ENCODE results near the gene PRR30. TPM values are rescaled to one million over a fixed set of nuclear protein-coding genes. Genes with fewer than 3 reads are reported as not detected.
A peak's percentile ranks its signal among the peaks of the same experiment; 100 is the strongest.

Gene PRR30
- total RNA-seq, 1 donor from 2014 or later, result not detected

GRCh38 chr2:27097341-27097740 is 41.9 kb downstream of the PRR30 start:
- no peak for DNase-seq

- DNase-seq, result no peak
Measured at GRCh38 chr2:27096748-27097297, 42.4 kb downstream of the PRR30 start.

- DNase-seq, result peak; percentile 49
Measured at GRCh38 chr2:27095745-27096651, 43.2 kb downstream of the PRR30 start.

GRCh38 chr2:27095427-27095744 is 43.8 kb downstream of the PRR30 start:
- no peak for DNase-seq

GRCh38 chr2:27094353-27094984 is 44.7 kb downstream of the PRR30 start:
- no peak for DNase-seq

- DNase-seq, result no peak
Measured at GRCh38 chr2:27093430-27094352, 45.5 kb downstream of the PRR30 start.

GRCh38 chr2:27092696-27093429 is 46.3 kb downstream of the PRR30 start:
- no peak for DNase-seq

GRCh38 chr2:27091746-27092695 is 47.2 kb downstream of the PRR30 start:
- no peak for DNase-seq

- DNase-seq, result no peak
Measured at GRCh38 chr2:27089111-27089954, 49.9 kb downstream of the PRR30 start.

- DNase-seq, result no peak
Measured at GRCh38 chr2:27088634-27089033, 50.6 kb downstream of the PRR30 start.

- DNase-seq, result no peak
Measured at GRCh38 chr2:27087823-27088410, 51.3 kb downstream of the PRR30 start.

Other genes starting within 250 kb of the PRR30 start
- gene MAPRE3, start 168.8 kb downstream of the PRR30 start, total RNA-seq, result 4.9 TPM
- gene TMEM214, start 106.4 kb downstream of the PRR30 start, total RNA-seq, result 30.8 TPM
- gene AGBL5, start 87.7 kb downstream of the PRR30 start, total RNA-seq, result 7.7 TPM
- 199 TPM for gene OST4, start 67.8 kb downstream of the PRR30 start, total RNA-seq
- gene EMILIN1, start 60.8 kb downstream of the PRR30 start, total RNA-seq, result 66.1 TPM
- 1.7 TPM for gene KHK, start 52.6 kb downstream of the PRR30 start, total RNA-seq
- gene CGREF1, start 20.3 kb downstream of the PRR30 start, total RNA-seq, result 6.7 TPM
- gene ABHD1, start 15.6 kb downstream of the PRR30 start, total RNA-seq, result 0.10 TPM
- 19.5 TPM for gene PREB, start 4.8 kb downstream of the PRR30 start, total RNA-seq
- 0.20 TPM for gene TCF23, start 9.6 kb upstream of the PRR30 start, total RNA-seq
- gene ATRAID, start 72.6 kb upstream of the PRR30 start, total RNA-seq, result 93.8 TPM
- 23.0 TPM for gene SLC5A6, start 72.9 kb upstream of the PRR30 start, total RNA-seq
- 35.2 TPM for gene CAD, start 78.0 kb upstream of the PRR30 start, total RNA-seq
- gene SLC30A3, start 123.6 kb upstream of the PRR30 start, total RNA-seq, result 0.10 TPM
- gene DNAJC5G, start 136.0 kb upstream of the PRR30 start, total RNA-seq, result not detected
- 6.0 TPM for gene TRIM54, start 143.0 kb upstream of the PRR30 start, total RNA-seq
- 0.30 TPM for gene UCN, start 169.0 kb upstream of the PRR30 start, total RNA-seq
- 34.9 TPM for gene MPV17, start 183.7 kb upstream of the PRR30 start, total RNA-seq
- 32.5 TPM for gene GTF3C2, start 217.4 kb upstream of the PRR30 start, total RNA-seq
- gene EIF2B4, start 230.9 kb upstream of the PRR30 start, total RNA-seq, result 23.5 TPM
- 53.7 TPM for gene SNX17, start 231.2 kb upstream of the PRR30 start, total RNA-seq
- gene ZNF513, start 241.3 kb upstream of the PRR30 start, total RNA-seq, result 5.1 TPM

Measured in skin of body (tissue), 2 donors.